ENCODE results near the gene LILRA2. TPM values are rescaled to one million over a fixed set of nuclear protein-coding genes. Genes with fewer than 3 reads are reported as not detected.
"Not testable (repeated sequence)": the region's sequence is repeated elsewhere in the genome, so short reads cannot be mapped to it uniquely, and the experiment has no call there.

Gene LILRA2
- total RNA-seq, 8 experiments from 2014 or later: 0.05 to 0.51 (median 0.10) TPM; not detected in 3

GRCh38 chr19:54551950-54552912 lies 21.4 kb upstream of the LILRA2 start:
- in situ Hi-C loops (cut with MboI; ENCODE audit: low pct_unique_long_range_greater_than_20kb in 2 of 9, low sequenced_read_pairs in 9 of 9, unreplicated experiment in 9 of 9): no loop called here
- H3K4me3 ChIP-seq: no peak overlapping the region
- WGBS, 10 experiments: 35 to 92% (median 55%) methylated on average over 1 to 13 of the region's 22 CpGs; no CpG with 5 or more reads in 1 of the 10 experiments
- no peak for ATAC-seq (replicated peaks in 6 of 8)
- H3K27ac ChIP-seq: no peak overlapping the region
- H3K4me1 ChIP-seq (replicated peaks in 1 of 2): no peaks in the 10 kb centered on the region

GRCh38 chr19:54552913-54553310 lies 20.7 kb upstream of the LILRA2 start:
- ATAC-seq (replicated peaks in 6 of 8): no peak
- no peaks in the 10 kb centered on the region for H3K4me1 ChIP-seq (replicated peaks in 1 of 2)
- H3K4me3 ChIP-seq: no peak overlapping the region
- WGBS, 10 experiments: 30 to 88% (median 69%) methylated on average over 3 to 7 of the region's 15 CpGs; no CpG with 5 or more reads in 5 of the 10 experiments
- H3K27ac ChIP-seq: no peak overlapping the region
- in situ Hi-C loops (cut with MboI; ENCODE audit: low pct_unique_long_range_greater_than_20kb in 2 of 9, low sequenced_read_pairs in 9 of 9, unreplicated experiment in 9 of 9): no loop called here

- H3K27ac ChIP-seq: no peak overlapping the region
- no peak for ATAC-seq (replicated peaks in 6 of 8)
- WGBS, 10 experiments: 20 to 80% (median 55%) methylated on average over 2 to 9 of the region's 10 CpGs; no CpG with 5 or more reads in 4 of the 10 experiments
- H3K4me1 ChIP-seq (replicated peaks in 1 of 2): no peaks in the 10 kb centered on the region
- in situ Hi-C loops (cut with MboI; ENCODE audit: low pct_unique_long_range_greater_than_20kb in 2 of 9, low sequenced_read_pairs in 9 of 9, unreplicated experiment in 9 of 9): no loop called here
- H3K4me3 ChIP-seq: no peak overlapping the region
Observed at GRCh38 chr19:54554006-54554405, 19.6 kb upstream of the LILRA2 start.

- no peak overlapping the region for H3K4me3 ChIP-seq
- 36 to 100% (median 58%) methylated on average over 1 to 11 of the region's 16 CpGs; no CpG with 5 or more reads in 2 of the 10 experiments for WGBS, 10 experiments
- in situ Hi-C loops (cut with MboI; ENCODE audit: low pct_unique_long_range_greater_than_20kb in 2 of 9, low sequenced_read_pairs in 9 of 9, unreplicated experiment in 9 of 9): no loop called here
- ATAC-seq (replicated peaks in 6 of 8): no peak
- no peak overlapping the region for H3K27ac ChIP-seq
- no peaks in the 10 kb centered on the region for H3K4me1 ChIP-seq (replicated peaks in 1 of 2)
Observed at GRCh38 chr19:54554896-54555295, 18.7 kb upstream of the LILRA2 start.

GRCh38 chr19:54556194-54556593 lies 17.4 kb upstream of the LILRA2 start:
- ATAC-seq (replicated peaks in 6 of 8): no peak
- no peaks in the 10 kb centered on the region for H3K4me1 ChIP-seq (replicated peaks in 1 of 2)
- no peak overlapping the region for H3K27ac ChIP-seq
- 0 to 63% (median 23%) methylated on average over 1 of the region's 1 CpG; no CpG with 5 or more reads in 4 of the 10 experiments for WGBS, 10 experiments
- in situ Hi-C loops (cut with MboI; ENCODE audit: low pct_unique_long_range_greater_than_20kb in 2 of 9, low sequenced_read_pairs in 9 of 9, unreplicated experiment in 9 of 9): no loop called here
- no peak overlapping the region for H3K4me3 ChIP-seq

- Histone ChIP-seq H3K27ac (no peak overlapping the region), H3K4me1 (replicated peaks in 1 of 2) (no peaks in the 10 kb centered on the region), H3K4me3 (no peak overlapping the region)
- WGBS, 10 experiments: 0 to 60% (median 38%) methylated on average over 1 to 3 of the region's 3 CpGs; no CpG with 5 or more reads in 3 of the 10 experiments
- no peak for ATAC-seq (replicated peaks in 6 of 8)
- in situ Hi-C loops (cut with MboI; ENCODE audit: low pct_unique_long_range_greater_than_20kb in 2 of 9, low sequenced_read_pairs in 9 of 9, unreplicated experiment in 9 of 9): no loop called here
Observed at GRCh38 chr19:54558339-54558738, 15.3 kb upstream of the LILRA2 start.

- WGBS, 10 experiments: 17 to 62% (median 51%) methylated on average over 5 to 9 of the region's 11 CpGs; no CpG with 5 or more reads in 1 of the 10 experiments
- no peak for ATAC-seq (replicated peaks in 6 of 8)
- Histone ChIP-seq H3K4me1 (replicated peaks in 1 of 2) (no peaks in the 10 kb centered on the region), H3K27ac (no peak overlapping the region), H3K4me3 (no peak overlapping the region)
- in situ Hi-C loops (cut with MboI; ENCODE audit: low pct_unique_long_range_greater_than_20kb in 2 of 9, low sequenced_read_pairs in 9 of 9, unreplicated experiment in 9 of 9): no loop called here
Observed at GRCh38 chr19:54560881-54561385, 12.7 kb upstream of the LILRA2 start.

GRCh38 chr19:54561840-54562239 lies 11.8 kb upstream of the LILRA2 start:
- in situ Hi-C loops (cut with MboI; ENCODE audit: low pct_unique_long_range_greater_than_20kb in 2 of 9, low sequenced_read_pairs in 9 of 9, unreplicated experiment in 9 of 9): no loop called here
- Histone ChIP-seq H3K27ac (no peak overlapping the region), H3K4me1 (replicated peaks in 1 of 2) (no peaks in the 10 kb centered on the region), H3K4me3 (no peak overlapping the region)
- no peak for ATAC-seq (replicated peaks in 6 of 8)
- 25 to 82% (median 41%) methylated on average over 3 to 14 of the region's 14 CpGs; no CpG with 5 or more reads in 1 of the 10 experiments for WGBS, 10 experiments

- H3K4me1 ChIP-seq (replicated peaks in 1 of 2); ATAC-seq (replicated peaks in 6 of 8); H3K27ac ChIP-seq; H3K4me3 ChIP-seq; in situ Hi-C loops (cut with MboI; ENCODE audit: low pct_unique_long_range_greater_than_20kb in 2 of 9, low sequenced_read_pairs in 9 of 9, unreplicated experiment in 9 of 9): not testable (repeated sequence)
- 27 to 100% (median 62%) methylated on average over 1 to 5 of the region's 6 CpGs; no CpG with 5 or more reads in 3 of the 10 experiments for WGBS, 10 experiments
Observed at GRCh38 chr19:54563206-54563605, 10.4 kb upstream of the LILRA2 start.

GRCh38 chr19:54570316-54570715 lies 3.3 kb upstream of the LILRA2 start:
- H3K27ac ChIP-seq: no peak overlapping the region
- in situ Hi-C loops (cut with MboI; ENCODE audit: low pct_unique_long_range_greater_than_20kb in 2 of 9, low sequenced_read_pairs in 9 of 9, unreplicated experiment in 9 of 9): no loop called here
- no peak for ATAC-seq (replicated peaks in 6 of 8)
- WGBS, 10 experiments: 0 to 65% (median 0%) methylated on average over 1 to 3 of the region's 3 CpGs; no CpG with 5 or more reads in 3 of the 10 experiments
- H3K4me1 ChIP-seq (replicated peaks in 1 of 2): no peaks in the 10 kb centered on the region
- no peak overlapping the region for H3K4me3 ChIP-seq

GRCh38 chr19:54571715-54572615 lies 1.6 kb upstream of the LILRA2 start:
- ATAC-seq (replicated peaks in 6 of 8); in situ Hi-C loops (cut with MboI; ENCODE audit: low pct_unique_long_range_greater_than_20kb in 2 of 9, low sequenced_read_pairs in 9 of 9, unreplicated experiment in 9 of 9); H3K4me3 ChIP-seq; H3K4me1 ChIP-seq (replicated peaks in 1 of 2); H3K27ac ChIP-seq: not testable (repeated sequence)
- WGBS, 10 experiments: 4 to 88% (median 25%) methylated on average over 1 to 6 of the region's 17 CpGs; no CpG with 5 or more reads in 2 of the 10 experiments

GRCh38 chr19:54572696-54573311 lies 786 bp upstream of the LILRA2 start:
- Histone ChIP-seq H3K4me1 (replicated peaks in 1 of 2) (no peaks in the 10 kb centered on the region), H3K4me3 (no peak overlapping the region), H3K27ac (no peak overlapping the region)
- WGBS, 10 experiments: no CpG with 5 or more reads among the region's 9 CpGs
- ATAC-seq (replicated peaks in 6 of 8): no peak
- in situ Hi-C loops (cut with MboI; ENCODE audit: low pct_unique_long_range_greater_than_20kb in 2 of 9, low sequenced_read_pairs in 9 of 9, unreplicated experiment in 9 of 9): no loop called here
